HG03060 (cell line): Measurements from ENCODE around the gene KRTAP5-2.
"Not testable (repeated sequence)": the region's sequence is repeated elsewhere in the genome, so short reads cannot be mapped to it uniquely, and the experiment has no call there.

Experiments
- ATAC-seq: cut with Tn5 transposase; IDR thresholded peaks from one replicate; pipeline ENCODE4 v1.9.1; 2021; ENCODE audit warnings: low read depth, moderate number of reproducible peaks; ENCODE audit not compliant: unreplicated experiment

Gene KRTAP5-2

DNA sequence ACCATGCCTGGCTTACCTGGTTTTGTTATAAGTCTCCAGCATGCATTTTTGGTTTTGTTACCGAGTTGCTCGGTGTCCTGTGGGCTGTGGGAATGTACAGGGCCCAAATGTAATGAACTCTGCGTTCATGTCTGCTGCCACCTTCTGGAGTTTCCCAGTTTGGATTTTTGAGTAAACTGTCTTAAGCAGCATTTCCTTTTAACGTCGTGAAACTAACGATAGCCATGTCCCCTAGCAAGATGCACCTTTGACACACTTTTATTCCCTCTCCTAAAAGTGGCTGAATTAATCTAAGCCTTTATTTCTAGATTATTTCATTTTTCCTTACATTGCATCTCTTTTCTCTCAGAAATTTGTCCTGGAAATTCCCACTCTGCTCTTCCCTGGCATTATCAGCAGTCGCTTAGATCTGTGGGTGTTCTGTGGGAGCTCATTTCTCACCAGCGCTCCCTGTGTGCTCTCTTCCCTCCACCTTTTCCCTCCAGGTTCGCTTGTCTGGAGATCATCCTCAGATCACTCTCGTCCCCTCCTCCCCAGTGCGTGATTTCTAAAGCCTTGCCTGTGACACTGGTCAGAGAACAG, 2.0 kb downstream of the KRTAP5-2 start:
- not testable (repeated sequence) for ATAC-seq

DNA sequence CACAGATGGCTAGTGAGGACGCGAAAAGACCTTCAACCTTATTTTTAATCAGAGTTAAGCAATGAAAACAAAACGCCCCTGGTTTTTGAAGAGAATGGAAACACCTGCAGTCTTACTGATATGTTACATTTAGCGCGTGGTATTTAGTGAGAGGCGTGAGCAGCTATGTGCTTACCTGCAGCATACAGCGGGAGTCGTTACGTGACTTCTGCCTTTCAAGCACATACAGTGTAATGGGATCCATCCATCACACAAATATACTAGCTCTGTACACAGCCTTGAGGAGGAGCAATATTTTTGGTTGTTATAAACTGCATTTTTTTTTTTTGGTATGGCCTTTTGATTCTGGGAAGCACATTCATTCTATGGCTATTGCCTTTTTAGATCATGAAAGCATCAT, 5.5 kb downstream of the KRTAP5-2 start:
- no peak for ATAC-seq

DNA sequence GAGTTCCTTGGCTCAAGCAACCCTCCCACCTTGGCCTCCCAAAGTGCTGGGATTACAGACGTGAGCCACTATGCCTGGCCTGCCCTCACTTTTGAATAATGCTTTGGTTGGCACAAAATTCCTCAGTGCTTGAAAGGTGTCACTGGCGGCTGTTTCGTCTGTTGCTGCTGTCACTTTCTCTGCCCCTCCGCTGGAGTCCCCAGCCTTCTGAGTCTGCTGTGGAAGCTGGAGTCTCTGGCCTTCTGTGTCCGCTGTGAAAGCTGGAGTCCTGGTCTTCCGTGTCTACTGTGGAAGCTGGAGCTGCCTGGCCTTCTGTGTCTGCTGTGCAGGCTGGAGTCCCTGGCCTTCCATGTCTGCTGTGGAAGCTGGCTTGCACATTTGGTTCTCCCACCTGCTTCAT, 8.1 kb downstream of the KRTAP5-2 start:
- no peak for ATAC-seq

DNA sequence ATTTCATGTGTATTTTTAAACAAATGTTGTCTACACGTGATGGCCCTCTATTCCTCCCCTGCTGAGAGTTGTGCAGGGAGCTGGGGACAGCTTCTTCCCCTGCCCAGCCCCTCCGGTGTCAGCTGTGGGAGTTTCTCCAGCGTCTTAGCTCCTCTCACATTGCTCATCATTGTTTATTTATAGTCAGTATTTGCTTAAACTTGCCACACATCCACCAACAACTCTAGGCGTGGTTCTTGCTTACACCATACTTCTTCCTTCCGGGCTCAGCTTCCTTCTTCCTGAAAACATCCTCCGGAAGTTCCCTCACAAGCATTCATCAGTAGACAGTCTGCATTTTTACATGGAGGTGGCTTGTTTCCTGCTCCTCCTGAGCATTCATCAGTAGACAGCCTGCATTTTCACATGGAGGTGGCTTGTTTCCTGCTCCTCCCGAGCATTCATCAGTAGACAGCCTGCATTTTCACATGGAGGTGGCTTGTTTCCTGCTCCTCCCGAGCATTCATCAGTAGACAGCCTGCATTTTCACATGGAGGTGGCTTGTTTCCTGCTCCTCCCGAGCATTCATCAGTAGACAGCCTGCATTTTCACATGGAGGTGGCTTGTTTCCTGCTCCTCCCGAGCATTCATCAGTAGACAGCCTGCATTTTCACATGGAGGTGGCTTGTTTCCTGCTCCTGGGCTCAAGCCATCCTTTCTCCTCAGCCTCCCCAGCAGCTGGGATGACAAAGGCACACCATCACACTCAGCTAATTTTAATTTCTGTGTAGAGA, 8.7 kb downstream of the KRTAP5-2 start:
- not testable (repeated sequence) for ATAC-seq

DNA sequence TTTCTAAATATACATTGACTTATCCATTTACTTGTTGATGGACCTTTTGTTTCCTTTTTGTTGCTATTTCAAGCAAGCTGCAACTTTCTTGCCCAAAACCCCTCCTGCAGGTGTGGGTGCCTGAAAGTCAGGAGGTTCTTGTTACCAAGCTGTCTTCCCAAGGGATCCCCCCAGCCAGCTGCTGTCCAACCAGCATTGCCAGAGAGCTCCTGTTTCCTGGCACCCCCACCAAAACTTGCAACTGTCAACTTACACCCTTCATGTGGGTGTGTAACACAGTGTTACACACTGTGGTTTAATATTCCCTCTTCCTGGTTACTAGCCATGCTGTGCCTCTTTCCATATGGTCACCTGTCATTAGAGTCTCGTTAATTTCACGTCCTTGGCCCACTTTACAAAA, 11.4 kb downstream of the KRTAP5-2 start:
- no peak for ATAC-seq

DNA sequence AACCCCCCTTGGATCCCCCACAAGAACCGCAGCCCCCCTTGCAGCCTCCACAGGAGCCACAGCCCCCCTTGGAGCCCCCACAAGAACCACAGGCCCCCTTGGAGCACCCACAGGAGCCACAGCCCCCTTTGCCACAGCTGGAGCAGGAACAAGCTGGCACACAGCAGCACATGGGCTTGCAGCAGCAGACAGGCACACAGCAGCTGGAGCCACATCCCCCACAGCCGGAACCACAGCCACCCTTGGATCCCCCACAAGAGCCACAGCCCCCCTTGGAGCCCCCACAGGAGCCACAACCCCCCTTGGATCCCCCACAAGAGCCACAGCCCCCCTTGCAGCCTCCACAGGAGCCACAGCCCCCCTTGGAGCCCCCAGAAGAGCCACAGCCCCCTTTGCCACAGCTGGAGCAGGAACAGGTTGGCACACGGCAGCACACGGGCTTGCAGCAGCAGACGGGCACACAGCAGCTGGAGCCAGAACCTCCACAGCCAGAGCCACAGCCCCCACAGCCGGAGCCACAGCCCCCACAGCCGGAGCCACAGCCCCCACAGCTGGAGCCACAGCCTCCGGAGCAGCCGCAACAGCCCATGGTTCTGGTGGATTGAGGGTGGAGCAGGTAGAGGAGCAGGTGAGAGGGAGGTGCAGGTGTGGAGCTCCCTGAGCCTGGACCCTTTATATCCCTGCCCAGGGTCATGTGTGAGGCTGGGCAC, 13.3 kb downstream of the KRTAP5-2 start, which contains the start of gene KRTAP5-1:
KRTAP5-1 (minus strand) TSS at position 623 of the 710 bp plus-strand sequence; CDS start at position 589, 34 bp downstream.
- not testable (repeated sequence) for ATAC-seq

DNA sequence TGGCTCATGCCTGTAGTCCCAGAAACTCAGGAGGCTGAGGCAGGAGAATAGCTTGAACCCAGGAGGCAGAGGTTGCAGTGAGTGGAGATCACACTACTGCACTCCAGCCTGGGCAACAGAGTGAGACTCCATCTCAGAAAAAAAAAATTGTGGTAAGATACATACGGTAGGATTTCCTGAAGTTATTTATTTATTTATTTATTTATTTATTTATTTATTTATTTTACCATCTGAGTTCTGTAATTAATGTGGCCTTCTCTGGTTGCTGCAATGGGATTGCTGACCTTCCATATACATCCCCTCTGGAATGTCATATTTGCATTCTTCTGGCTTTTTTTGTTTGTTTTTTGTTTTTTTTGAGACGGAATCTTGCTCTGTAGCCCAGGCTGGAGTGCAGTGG, 15.2 kb downstream of the KRTAP5-2 start:
- not testable (repeated sequence) for ATAC-seq

DNA sequence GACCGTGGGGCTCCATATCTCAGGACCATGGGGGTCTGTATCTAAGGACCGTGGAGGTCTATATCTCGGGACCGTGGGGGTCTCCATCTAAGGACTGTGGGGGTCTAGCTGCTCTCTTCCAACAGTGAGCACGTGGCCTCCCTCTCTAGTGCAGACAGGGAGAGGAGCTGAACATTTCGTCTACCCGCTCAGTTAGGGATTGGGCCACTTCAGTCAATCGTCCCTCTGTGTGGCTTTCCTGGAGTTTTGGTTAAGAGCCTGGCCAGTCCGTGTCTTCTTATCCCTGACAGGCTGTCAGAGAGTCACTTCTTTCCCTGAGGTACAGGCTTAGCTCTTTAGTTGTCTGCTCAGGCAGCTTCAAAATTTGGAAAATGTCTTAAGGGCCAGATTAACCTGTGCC, 16.1 kb downstream of the KRTAP5-2 start:
- no peak for ATAC-seq

DNA sequence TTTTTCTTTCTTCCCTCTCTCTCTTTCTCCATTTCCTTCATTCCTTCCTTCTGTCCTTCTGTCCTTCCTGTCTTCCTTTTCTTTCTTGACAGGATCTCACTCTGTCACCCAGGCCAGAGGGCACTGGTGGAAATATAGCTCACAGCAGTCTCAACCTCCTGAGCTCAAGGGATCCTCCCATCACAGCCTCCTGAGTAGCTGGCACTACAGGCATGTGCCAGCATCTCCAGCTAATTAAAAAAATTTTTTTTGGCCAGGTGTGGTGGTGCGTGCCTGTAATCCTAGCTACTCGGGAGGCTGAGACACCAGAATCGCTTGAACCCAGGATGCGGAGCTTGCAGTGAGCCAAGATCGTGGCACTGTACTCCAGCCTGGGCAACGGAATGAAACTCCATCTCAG, 21.3 kb downstream of the KRTAP5-2 start:
- no peak for ATAC-seq

DNA sequence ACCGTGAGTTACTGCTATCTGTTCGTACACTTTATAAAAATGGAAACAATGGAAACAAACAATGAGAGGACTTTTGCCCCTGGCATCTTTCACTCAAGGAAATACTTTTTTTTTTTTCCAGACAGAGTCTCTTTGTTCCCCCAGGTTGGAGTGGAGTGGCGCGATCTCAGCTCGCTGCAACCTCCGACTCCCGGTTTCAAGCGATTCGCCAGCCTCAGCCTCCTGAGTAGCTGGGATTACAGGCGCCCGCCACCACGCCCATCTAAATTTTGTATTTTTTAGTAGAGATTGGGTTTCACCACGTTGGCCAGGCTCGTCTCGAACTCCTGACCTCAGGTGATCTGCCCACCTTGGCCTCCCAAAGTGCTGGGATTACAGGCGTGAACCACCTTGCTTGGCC, 22.3 kb downstream of the KRTAP5-2 start:
- not testable (repeated sequence) for ATAC-seq

DNA sequence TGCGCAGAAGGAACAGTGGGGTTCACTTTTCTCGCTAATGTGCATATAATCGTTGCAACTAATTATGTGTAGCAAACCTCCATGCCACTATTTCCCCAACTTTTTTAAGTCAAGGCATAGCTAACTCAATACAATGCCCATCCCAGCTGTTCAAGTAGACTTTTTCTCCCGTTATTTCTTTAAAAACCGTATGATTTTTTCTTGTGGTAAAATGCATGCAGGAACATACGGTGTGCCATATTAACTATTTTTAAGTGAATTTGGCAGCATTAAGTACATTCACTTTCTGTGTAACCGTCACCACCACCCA, 23.2 kb downstream of the KRTAP5-2 start:
- no peak for ATAC-seq

DNA sequence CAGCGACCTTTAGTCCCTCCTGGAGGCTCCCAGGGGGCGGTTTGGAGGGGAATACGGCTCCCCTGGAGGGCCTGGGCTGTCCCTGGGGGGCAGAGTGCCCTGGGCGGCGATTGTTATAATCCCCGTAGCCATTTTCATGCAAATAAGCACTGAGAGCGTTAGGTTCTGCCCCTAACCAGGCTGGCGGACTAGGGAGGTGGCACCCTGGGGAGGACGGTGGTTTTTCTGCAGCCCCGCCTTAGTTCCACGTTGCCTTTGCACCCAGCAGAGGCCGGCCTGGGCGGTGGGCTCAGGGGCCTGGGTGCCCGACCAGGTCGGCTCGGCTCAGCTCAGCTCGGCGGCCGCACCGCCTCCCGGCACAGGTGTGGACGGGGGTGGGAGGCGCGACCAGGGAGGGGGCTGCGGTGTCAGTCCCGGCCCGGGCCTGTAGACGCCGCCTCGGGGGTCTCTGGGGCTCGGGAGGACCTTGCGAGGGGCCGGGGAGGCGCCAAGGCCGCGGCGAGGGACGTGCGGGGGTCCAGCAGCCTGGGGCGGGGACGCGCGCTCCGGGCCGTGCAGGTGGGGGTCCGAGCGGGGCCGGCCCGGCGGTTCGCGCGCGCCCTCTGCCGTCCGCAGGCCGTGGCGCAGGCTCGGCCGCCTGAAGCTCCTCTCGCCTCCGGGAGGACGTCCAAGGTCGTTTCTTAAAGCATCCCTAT, 23.7 kb downstream of the KRTAP5-2 start:
- no peak for ATAC-seq

DNA sequence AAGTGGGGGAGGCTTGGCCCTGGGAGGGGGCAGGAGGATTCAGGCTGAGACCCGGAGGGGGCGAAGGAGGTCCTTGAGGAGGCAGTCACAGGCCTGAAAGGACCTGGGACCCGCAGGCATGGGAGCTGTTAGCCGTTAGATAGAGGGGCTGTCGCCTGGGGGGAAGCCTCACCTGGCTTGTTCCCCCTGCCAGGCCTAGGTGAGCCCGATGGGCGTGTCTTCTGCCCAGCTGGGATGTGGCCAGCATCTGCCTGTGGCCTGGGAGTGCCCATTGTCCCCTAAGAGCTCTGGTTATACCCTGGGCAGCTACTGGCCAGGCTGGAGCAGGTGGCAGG, 24.2 kb downstream of the KRTAP5-2 start:
- ATAC-seq: no peak

DNA sequence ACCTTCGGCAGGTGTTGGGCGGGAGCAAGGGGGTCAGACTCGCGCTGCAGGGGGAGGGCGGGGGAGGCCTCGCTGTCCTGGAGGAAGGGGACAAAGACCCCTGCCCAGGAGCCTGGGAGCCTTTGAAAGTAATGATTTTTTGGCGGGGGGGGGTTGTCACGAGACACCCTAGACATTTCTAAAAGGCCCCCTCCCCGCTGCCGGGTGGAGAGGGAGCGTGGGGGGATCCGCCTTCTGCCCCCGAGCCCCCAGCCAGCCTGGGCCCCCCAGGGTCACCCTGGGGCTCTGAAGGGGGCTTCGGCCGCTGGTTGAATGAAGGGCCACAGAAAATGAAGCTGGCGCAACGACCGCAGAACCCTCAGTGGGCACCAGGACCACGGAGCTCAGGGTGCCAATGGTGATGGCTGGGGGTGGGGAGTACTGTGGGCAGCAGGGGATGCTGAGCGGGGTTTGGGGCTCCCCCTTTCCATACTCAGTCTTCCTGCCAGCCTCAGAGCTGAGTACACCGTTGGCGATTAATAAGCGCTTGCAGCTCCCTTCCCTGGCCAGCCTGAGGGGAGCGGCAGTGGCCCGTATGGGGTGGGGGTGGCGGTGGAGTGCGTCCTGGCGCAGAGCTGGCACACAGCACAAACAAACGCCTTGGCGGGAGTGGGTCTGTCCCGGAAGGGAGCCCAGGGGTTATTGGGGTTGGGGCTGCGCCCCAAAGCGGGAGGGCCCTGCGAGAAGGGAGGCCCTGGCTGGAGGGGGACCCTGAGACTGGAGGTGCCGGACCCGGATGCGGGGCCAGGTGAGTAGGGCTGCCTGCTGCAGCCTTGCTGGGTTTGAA, 24.8 kb downstream of the KRTAP5-2 start:
- no peak for ATAC-seq

DNA sequence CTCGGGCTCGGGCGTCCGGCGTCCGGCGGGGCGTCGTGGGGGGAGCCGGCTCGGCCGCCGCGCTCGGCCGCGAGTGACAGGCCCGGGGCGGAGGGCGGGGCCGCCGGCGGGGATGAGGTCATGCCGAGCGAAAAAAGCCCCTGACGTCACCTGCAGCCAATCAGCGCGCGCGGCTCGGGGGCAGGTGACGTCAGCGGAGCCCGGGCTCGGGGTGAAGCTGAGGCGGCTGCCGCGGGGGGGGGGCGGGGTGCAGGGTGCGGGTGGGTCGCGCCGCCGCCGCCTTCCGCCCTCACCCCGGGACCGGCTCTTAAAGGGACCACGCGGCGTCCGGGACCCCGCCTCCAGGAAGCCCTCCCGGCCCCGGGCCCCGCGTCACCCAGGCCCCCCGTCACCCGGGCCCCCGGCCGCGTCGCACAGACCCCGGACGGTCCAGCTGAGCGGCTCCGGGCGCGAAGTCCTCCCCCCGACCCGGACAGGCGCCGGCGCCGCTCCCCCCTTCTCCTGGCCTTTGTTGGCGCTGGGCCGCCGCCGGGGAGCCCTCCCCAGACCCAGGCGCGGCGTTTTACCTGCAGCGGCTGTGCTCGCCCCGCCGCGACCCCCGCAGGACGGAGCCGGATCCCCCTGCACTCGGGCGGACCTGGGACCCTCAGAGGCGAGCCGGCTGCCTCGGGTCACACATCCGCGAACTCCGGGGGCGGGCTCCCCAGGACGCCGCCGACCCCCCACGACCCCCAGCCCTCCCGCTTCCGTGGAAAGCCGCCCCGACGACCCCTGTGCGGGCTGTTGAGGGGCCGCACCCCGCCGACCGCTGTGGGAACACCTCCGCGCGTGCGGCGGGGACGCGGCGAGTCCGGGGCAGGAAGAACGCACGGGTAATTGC, 25.7 kb downstream of the KRTAP5-2 start, which contains the start of gene DUSP8:
DUSP8 (minus strand) TSS at position 75 of the 880 bp plus-strand sequence. CDS start 6,445 bp downstream, outside the sequence.
- no peak for ATAC-seq

DNA sequence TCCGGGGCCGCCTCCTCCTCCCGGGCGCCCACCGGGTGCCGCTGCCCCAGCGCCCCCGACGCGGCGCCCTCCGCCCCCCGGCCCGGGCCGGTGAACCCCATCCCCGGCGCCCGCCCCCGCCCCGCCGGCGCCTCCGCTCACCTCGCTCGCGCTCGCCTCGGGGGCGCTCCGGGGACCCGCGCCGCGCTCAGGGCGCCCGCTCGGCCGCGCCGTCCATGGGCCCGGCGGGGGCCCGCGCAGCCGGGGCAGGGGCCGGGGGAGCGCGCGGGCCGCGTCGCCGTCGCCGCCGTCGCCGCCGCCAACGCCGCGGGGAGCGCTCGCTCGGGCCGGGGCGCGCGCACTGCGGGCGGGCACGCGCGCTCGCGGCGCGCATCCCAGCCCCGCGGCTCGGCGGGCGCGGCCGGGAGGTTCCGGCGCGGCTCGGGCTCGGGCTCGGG, 26.3 kb downstream of the KRTAP5-2 start:
- no peak for ATAC-seq

DNA sequence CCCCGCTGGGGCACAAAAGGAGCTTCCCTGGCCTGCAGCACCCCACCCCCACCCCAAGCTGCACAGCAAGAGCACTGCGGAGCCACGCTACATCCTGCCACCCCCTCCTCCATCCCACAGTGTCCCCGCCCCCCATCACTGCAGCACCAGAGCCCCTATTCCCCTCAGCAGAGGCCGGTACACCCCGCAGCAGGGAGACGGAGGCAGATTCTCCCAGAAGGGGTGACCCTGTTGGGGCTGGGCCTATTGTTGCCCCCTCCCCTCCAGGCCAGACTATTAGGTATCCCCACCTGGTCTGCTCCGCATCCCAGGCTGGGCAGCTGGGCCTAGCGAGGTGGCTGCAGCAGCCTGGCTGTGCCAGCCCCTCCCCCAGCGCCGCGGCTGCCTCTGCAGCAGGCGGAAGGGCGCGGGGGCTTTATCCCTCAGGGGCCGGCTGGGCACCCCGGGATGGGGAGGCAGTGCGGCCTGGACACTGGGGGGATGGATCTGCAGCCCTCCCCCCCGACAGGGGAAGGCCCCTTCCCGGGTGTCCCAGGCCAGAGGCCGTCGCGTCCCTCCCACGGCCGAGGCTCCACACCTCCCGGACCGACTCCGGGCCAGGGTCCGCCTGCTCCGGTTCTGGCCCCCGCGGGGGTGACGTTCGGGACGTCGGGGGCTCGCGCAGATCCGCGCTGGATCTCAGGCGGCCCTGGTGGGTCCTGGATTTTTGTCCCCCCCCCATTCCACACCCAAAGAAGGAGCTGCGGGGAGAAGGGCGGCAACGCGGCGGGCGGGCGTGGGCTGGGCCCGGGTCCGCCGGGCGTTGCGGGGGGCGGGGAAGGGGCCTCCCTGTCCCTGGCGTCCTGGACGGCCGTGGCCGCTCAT, 27.0 kb downstream of the KRTAP5-2 start:
- ATAC-seq: no peak

DNA sequence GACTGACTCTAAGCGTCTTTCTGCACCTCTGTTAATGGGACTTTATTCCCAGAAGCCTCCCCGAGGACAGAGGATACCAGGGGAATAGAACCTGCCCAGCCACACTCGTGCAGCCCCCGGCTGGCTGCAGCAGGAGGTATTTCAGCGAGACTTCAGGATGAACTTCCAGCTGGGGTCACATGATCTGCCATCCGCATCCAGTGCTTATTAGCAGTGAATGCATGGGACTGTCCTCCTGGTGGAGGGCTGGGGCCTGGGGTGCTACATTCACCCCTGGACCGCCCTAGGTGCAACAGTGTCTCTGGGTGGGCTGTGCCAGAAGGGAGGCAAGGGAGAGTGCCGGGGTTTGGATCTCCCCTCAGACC, 27.6 kb downstream of the KRTAP5-2 start:
- ATAC-seq: no peak
